ENCODE results near the gene DST. TPM values are rescaled to one million over a fixed set of nuclear protein-coding genes. Genes with fewer than 3 reads are reported as not detected.

DST gene
- total and polyA plus RNA-seq, 2 donors (not counting 1 experiment from before 2014, with no cell fraction given): 1.5 to 1.9 TPM

DNA sequence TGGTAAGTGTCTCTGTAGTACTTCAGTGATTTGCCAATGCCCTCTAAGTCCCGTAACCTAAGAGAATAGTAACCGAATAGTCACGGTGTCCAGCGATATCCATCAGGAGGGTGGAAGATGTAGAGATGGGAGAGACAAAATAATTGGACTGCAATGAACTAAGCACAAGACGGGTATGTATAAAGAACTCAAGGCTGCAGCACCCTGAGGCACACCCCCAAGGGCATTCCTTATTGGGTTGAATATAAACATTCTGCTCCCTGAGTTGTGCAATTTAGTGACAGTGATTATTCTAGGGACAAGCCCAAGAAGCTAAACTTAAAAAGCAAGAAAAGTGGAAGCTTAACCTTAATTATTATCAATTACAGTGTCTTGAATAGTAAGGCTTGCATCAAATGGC is 14.6 kb downstream of the DST start:
- ATAC-seq (ENCODE audit: low read depth) (no peak), DNase-seq (no peak)
- CTCF ChIA-PET: no interaction called here
- WGBS (ENCODE audit: insufficient coverage): 95% methylated on average over 4 of the region's 5 CpGs
- no peaks in the 10 kb centered on the region for H3K4me1 ChIP-seq (ENCODE audit: control insufficient read depth in 2 of 2, insufficient read depth in 2 of 2, low read length in 2 of 2)
- intact Hi-C loops (cut with micrococcal nuclease): no loop called here
- no peaks in the 10 kb centered on the region for H3K9me3 ChIP-seq (ENCODE audit: control extremely low read depth in 1 of 3, control insufficient read depth in 2 of 3, insufficient read depth in 1 of 3, low read length in 2 of 3)
- H3K4me2 ChIP-seq (replicated peaks; ENCODE audit: low read depth, low read length, poor library complexity, severe bottlenecking): no peak overlapping the region
- TF ChIP-seq, protein P1, sequence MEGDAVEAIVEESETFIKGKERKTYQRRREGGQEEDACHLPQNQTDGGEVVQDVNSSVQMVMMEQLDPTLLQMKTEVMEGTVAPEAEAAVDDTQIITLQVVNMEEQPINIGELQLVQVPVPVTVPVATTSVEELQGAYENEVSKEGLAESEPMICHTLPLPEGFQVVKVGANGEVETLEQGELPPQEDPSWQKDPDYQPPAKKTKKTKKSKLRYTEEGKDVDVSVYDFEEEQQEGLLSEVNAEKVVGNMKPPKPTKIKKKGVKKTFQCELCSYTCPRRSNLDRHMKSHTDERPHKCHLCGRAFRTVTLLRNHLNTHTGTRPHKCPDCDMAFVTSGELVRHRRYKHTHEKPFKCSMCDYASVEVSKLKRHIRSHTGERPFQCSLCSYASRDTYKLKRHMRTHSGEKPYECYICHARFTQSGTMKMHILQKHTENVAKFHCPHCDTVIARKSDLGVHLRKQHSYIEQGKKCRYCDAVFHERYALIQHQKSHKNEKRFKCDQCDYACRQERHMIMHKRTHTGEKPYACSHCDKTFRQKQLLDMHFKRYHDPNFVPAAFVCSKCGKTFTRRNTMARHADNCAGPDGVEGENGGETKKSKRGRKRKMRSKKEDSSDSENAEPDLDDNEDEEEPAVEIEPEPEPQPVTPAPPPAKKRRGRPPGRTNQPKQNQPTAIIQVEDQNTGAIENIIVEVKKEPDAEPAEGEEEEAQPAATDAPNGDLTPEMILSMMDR (IDR thresholded peaks at IDR 0.05): no peak
- TF ChIP-seq EZH2 (IDR thresholded peaks at IDR 0.05; ENCODE audit: borderline replicate concordance, insufficient read depth, low read depth, low read length, poor library complexity, severe bottlenecking): no peak
- no peak overlapping the region for H3K9ac ChIP-seq (ENCODE audit: low read length)
- POLR2A ChIA-PET: no interaction called here
- no peak overlapping the region for H3K27ac ChIP-seq (ENCODE audit: low read length in 2 of 2)
- no peaks in the 10 kb centered on the region for H3K36me3 ChIP-seq (replicated peaks in 1 of 2; ENCODE audit: control extremely low read depth in 1 of 2, control insufficient read depth in 1 of 2, extremely low read depth in 1 of 2, insufficient read depth in 2 of 2, low read length in 1 of 2)
- Mint-ChIP-seq H3K4me3 (no peak overlapping the region), H3K4me1 (no peaks in the 10 kb centered on the region), H3K27me3 (no peaks in the 10 kb centered on the region), H3K9me3 (ENCODE audit: insufficient read depth) (no peaks in the 10 kb centered on the region), H3K27ac (no peak overlapping the region)
- H4K20me1 ChIP-seq (ENCODE audit: control insufficient read depth, insufficient read depth, low read length, poor library complexity, severe bottlenecking): no peaks in the 10 kb centered on the region
- H2AFZ ChIP-seq (ENCODE audit: insufficient read depth, low read depth, low read length, poor library complexity, severe bottlenecking): no peak overlapping the region
- no peaks in the 10 kb centered on the region for H3K27me3 ChIP-seq (replicated peaks in 1 of 4; ENCODE audit: control extremely low read depth in 1 of 4, control insufficient read depth in 3 of 4, insufficient read depth in 4 of 4, low read length in 3 of 4)
- no peaks in the 10 kb centered on the region for H3K79me2 ChIP-seq (ENCODE audit: control insufficient read depth, insufficient read depth, low read length)
- H3K4me3 ChIP-seq (ENCODE audit: control extremely low read depth in 1 of 5, extremely low read depth in 1 of 5, insufficient read depth in 1 of 5, low read depth in 2 of 5, low read length in 4 of 5): no peak overlapping the region

DNA sequence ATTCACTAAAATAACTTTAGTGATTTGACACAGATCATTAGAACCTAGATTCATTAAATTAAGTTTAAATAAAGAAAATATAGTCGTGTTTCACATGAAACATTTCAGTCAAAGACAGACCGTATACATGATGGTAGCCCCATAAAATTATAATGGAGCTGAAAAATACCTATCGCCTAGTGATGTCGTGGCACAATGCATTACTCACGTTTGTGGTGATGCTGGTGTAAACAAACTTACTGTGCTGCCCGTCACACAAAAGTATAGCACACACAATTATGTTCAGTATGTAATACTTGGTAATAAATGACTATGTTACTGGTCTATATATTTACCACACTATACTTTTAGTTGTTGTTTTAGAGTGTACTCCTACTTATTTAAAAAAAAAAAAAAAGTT is 17.3 kb downstream of the DST start:
- ATAC-seq (ENCODE audit: low read depth) (no peak), DNase-seq (no peak)
- 100% methylated on average over 2 of the region's 6 CpGs for WGBS (ENCODE audit: insufficient coverage)
- Mint-ChIP-seq H3K4me1 (no peaks in the 10 kb centered on the region), H3K27ac (no peak overlapping the region), H3K9me3 (ENCODE audit: insufficient read depth) (no peaks in the 10 kb centered on the region), H3K4me3 (no peak overlapping the region), H3K27me3 (no peaks in the 10 kb centered on the region)
- Histone ChIP-seq H3K9me3 (ENCODE audit: control extremely low read depth in 1 of 3, control insufficient read depth in 2 of 3, insufficient read depth in 1 of 3, low read length in 2 of 3) (no peaks in the 10 kb centered on the region), H3K4me1 (ENCODE audit: control insufficient read depth in 2 of 2, insufficient read depth in 2 of 2, low read length in 2 of 2) (no peaks in the 10 kb centered on the region), H3K27ac (ENCODE audit: low read length in 2 of 2) (no peak overlapping the region), H3K27me3 (replicated peaks in 1 of 4; ENCODE audit: control extremely low read depth in 1 of 4, control insufficient read depth in 3 of 4, insufficient read depth in 4 of 4, low read length in 3 of 4) (no peaks in the 10 kb centered on the region), H3K79me2 (ENCODE audit: control insufficient read depth, insufficient read depth, low read length) (no peaks in the 10 kb centered on the region), H3K36me3 (replicated peaks in 1 of 2; ENCODE audit: control extremely low read depth in 1 of 2, control insufficient read depth in 1 of 2, extremely low read depth in 1 of 2, insufficient read depth in 2 of 2, low read length in 1 of 2) (no peaks in the 10 kb centered on the region), H2AFZ (ENCODE audit: insufficient read depth, low read depth, low read length, poor library complexity, severe bottlenecking) (no peak overlapping the region), H3K4me3 (ENCODE audit: control extremely low read depth in 1 of 5, extremely low read depth in 1 of 5, insufficient read depth in 1 of 5, low read depth in 2 of 5, low read length in 4 of 5) (no peak overlapping the region), H3K9ac (ENCODE audit: low read length) (no peak overlapping the region), H4K20me1 (ENCODE audit: control insufficient read depth, insufficient read depth, low read length, poor library complexity, severe bottlenecking) (no peaks in the 10 kb centered on the region), H3K4me2 (replicated peaks; ENCODE audit: low read depth, low read length, poor library complexity, severe bottlenecking) (no peak overlapping the region)
- intact Hi-C loops (cut with micrococcal nuclease): no loop called here
- TF ChIP-seq EZH2 (IDR thresholded peaks at IDR 0.05; ENCODE audit: borderline replicate concordance, insufficient read depth, low read depth, low read length, poor library complexity, severe bottlenecking): no peak
- TF ChIP-seq, protein P1 (IDR thresholded peaks at IDR 0.05): no peak
- POLR2A ChIA-PET: no interaction called here
- CTCF ChIA-PET: no interaction called here

Data from B cell (primary cell).